Muscle layer of duodenum (tissue), 2 donors: ENCODE data around the gene PI4KB.

ENCODE experiments used
- H3K27ac ChIP-seq: one replicate; pipeline ENCODE4 v1.7.0; 2013; ENCODE audit warnings: mild to moderate bottlenecking, low read length
- H3K27me3 ChIP-seq: one replicate; pipeline ENCODE4 v1.7.0; 2013; ENCODE audit warnings: low read depth, mild to moderate bottlenecking, control low read depth, low read length
- H3K36me3 ChIP-seq, 2 donors: one replicate each; pipeline ENCODE4 v1.7.0; 2013; ENCODE audit warnings: low read length in 2 of 2, control low read depth in 1 of 2, mild to moderate bottlenecking in 1 of 2; ENCODE audit not compliant: insufficient read depth in 2 of 2, control insufficient read depth in 1 of 2
- H3K4me1 ChIP-seq, 2 donors: one replicate each; pipeline ENCODE4 v1.7.0; 2013; ENCODE audit warnings: low read length in 2 of 2, mild to moderate bottlenecking in 2 of 2, control low read depth in 1 of 2, moderate library complexity in 1 of 2; ENCODE audit not compliant: insufficient read depth in 2 of 2, control insufficient read depth in 1 of 2
- H3K4me3 ChIP-seq, 2 donors: one replicate each; pipeline ENCODE4 v1.7.0; 2013; ENCODE audit warnings: low read length in 2 of 2, low read depth in 1 of 2, mild to moderate bottlenecking in 1 of 2
- H3K9me3 ChIP-seq, 2 donors: one replicate each; pipeline ENCODE4 v1.7.0; 2013; ENCODE audit warnings: low read length in 2 of 2, control low read depth in 1 of 2, mild to moderate bottlenecking in 1 of 2; ENCODE audit not compliant: control insufficient read depth in 1 of 2
- donor health status: healthy.

PI4KB gene

DNA sequence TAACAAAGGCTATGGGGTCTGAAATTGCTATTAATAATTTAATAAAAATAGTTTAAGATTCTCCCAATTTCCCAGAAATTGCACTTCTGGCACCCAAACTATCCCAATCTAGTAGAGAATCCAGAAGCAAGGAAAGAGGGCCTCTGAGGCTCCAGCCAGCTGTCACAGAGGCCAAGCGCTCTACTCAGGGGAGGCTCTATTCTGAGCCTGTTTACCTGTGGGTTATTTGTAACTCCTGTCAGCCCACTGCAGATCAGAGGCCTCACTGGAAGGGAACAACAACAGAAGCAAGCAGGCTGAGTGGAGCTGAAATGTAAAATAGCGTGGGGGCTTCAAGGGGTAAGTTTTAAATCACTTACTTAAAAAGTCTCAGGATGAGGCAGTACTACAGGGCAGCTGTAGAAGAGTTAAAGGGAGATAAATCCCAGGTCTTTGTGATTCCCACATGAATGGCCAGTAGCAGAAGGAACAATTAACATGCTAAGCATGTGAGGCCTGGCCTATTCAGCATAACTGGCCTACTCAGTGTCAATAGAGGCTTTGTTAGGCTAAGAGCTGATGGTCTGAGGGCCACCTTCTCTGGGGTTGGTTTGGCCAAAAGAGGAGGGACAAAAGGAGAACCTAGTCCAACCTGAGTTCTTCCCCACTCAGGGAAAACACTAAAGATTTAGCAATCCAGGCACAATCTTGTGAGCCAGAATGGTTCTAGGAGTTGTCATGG is 32.3 kb downstream of the PI4KB start:
- Histone ChIP-seq H3K4me1 (no peaks in the 10 kb centered on the region), H3K27ac (no peak overlapping the region), H3K9me3 (no peaks in the 10 kb centered on the region), H3K36me3 (peaks cover 59 to 89% of the 10 kb centered on the region in 2 donors), H3K4me3 (no peak overlapping the region), H3K27me3 (no peaks in the 10 kb centered on the region)

DNA sequence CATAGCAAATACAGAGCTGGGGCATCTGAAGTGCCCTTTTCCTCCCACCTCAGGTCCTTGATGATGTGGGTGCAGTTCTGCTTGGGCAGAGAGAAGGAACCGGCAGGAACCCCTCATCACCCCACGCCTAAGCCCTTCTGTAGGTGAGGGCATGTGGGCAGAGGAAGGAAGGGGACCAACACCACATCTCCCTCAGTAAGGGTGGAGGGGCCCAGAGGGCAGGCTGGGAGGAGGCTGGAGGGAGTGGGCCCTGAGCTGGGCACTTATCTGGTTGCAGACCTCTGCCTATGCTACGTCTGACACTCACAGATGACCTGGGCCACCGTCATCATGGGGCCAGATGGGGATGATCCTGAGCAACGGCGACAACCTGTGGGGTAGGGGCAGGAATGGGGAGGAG is 34.1 kb downstream of the PI4KB start:
- Histone ChIP-seq H3K36me3 (peaks cover 60 to 89% of the 10 kb centered on the region in 2 donors), H3K9me3 (no peaks in the 10 kb centered on the region), H3K27ac (no peak overlapping the region), H3K27me3 (no peaks in the 10 kb centered on the region), H3K4me1 (no peaks in the 10 kb centered on the region), H3K4me3 (no peak overlapping the region)

DNA sequence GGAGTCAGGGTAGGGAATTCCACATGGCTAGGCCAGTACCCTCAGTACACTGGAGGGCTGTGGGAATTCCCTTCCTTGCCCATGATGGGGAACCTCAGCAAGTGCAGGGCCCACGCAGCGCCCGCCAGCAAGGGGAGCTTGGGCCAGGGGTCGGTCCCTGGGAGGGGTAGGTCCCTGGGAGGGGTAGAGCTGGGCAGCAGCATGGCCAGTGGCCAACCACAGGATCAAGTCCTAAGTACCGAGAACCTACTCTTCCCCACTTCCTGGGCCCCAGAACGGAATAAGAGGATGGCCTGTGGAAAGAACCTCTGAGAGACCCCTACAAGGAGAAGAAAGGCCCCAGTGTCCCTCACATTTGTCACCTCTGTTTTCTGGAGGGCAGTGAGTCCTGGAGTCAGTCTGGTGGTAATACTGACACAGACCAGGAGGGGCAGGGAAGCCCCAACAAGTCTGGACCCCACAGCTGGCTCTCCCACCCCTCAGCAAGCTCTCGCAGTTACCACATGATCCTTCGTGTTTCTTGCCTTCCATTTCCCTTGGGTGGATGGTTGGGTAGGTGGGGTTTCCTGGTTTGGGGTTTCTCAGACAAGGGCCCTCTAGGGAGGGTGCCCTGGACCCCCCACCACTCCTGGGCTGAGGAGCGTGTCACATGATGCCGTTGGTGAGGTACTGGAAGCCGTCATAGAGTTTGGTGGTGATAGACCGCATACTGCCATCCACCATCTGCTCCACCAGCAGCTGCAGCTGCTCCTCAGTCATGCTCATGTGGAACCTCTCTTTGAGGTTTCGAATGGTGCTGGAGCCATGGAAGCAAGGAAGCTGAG is 34.8 kb downstream of the PI4KB start:
- Histone ChIP-seq H3K4me1 (no peaks in the 10 kb centered on the region), H3K36me3 (peaks cover 60 to 90% of the 10 kb centered on the region in 2 donors), H3K4me3 (no peak overlapping the region), H3K9me3 (no peaks in the 10 kb centered on the region), H3K27ac (no peak overlapping the region), H3K27me3 (no peaks in the 10 kb centered on the region)

DNA sequence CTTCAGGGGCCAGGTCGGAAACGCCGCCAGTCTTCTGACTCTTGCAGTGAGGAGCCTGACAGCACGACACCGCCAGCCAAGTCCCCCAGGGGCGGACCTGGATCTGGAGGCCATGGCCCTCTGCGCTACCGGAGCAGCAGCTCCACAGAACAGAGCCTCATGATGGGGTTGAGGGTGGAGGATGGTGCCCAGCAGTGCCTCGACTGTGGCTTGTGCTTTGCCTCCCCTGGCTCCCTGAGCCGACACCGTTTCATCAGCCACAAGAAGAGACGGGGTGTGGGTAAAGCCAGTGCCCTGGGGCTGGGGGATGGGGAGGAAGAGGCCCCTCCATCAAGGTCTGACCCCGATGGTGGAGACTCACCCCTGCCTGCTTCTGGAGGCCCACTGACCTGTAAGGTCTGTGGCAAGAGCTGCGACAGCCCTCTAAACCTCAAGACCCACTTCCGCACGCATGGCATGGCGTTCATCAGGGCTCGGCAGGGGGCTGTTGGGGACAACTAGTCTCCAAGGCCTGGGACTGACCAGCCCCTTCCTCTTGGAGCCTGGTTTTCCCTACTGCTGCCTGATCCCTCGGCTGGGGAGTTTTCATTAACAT is 36.4 kb downstream of the PI4KB start:
- Histone ChIP-seq H3K27me3 (no peaks in the 10 kb centered on the region), H3K4me3 (no peak overlapping the region), H3K27ac (no peak overlapping the region), H3K9me3 (no peaks in the 10 kb centered on the region), H3K4me1 (no peaks in the 10 kb centered on the region), H3K36me3 (peaks cover 68 to 92% of the 10 kb centered on the region in 2 donors)

- Histone ChIP-seq H3K4me3 (no peak overlapping the region), H3K27me3 (no peaks in the 10 kb centered on the region), H3K36me3 (peaks cover 61 to 85% of the 10 kb centered on the region in 2 donors), H3K9me3 (no peaks in the 10 kb centered on the region), H3K4me1 (no peaks in the 10 kb centered on the region), H3K27ac (no peak overlapping the region)
These were observed 37.1 kb downstream of the PI4KB start for GRCh38 chr1:151289991-151290708.

- H3K4me3 ChIP-seq = no peak overlapping the region
- no peaks in the 10 kb centered on the region for H3K9me3 ChIP-seq
- H3K27ac ChIP-seq = no peak overlapping the region
- H3K27me3 ChIP-seq = no peaks in the 10 kb centered on the region
- H3K4me1 ChIP-seq = peaks cover 0 to 4% of the 10 kb centered on the region in 2 donors
- peaks cover 54 to 77% of the 10 kb centered on the region in 2 donors for H3K36me3 ChIP-seq
These were observed 37.9 kb downstream of the PI4KB start for GRCh38 chr1:151289080-151289935.

- Histone ChIP-seq H3K27ac (no peak overlapping the region), H3K27me3 (no peaks in the 10 kb centered on the region), H3K4me1 (peaks cover 5 to 12% of the 10 kb centered on the region in 2 donors), H3K36me3 (peaks cover 46 to 69% of the 10 kb centered on the region in 2 donors), H3K9me3 (no peaks in the 10 kb centered on the region), H3K4me3 (no peak overlapping the region)
These were observed 38.7 kb downstream of the PI4KB start for GRCh38 chr1:151288502-151288901.

DNA sequence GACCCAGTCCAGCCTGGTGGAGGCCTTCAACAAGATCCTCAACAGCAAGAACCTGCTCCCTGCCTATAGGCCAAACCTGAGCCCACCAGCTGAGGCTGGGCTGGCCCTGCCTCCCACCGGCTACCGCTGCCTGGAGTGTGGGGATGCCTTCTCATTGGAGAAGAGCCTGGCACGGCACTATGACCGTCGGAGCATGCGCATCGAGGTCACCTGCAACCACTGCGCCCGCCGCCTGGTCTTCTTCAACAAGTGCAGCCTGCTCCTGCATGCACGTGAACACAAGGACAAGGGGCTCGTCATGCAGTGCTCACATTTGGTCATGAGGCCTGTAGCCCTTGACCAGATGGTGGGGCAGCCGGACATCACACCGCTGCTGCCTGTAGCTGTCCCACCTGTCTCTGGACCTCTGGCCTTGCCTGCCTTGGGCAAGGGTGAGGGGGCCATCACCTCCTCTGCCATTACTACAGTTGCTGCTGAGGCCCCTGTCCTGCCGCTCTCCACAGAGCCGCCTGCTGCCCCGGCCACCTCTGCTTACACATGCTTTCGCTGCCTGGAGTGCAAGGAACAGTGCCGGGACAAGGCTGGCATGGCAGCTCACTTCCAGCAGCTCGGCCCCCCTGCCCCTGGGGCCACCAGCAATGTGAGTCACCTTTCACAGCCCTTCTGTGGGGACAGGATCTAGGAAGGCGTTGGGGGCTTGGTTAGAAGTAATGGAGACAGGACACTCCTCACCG is 39.3 kb downstream of the PI4KB start:
- Histone ChIP-seq H3K9me3 (no peaks in the 10 kb centered on the region), H3K4me1 (peaks cover 6 to 16% of the 10 kb centered on the region in 2 donors), H3K36me3 (peaks cover 43 to 63% of the 10 kb centered on the region in 2 donors), H3K27me3 (no peaks in the 10 kb centered on the region), H3K4me3 (no peak overlapping the region), H3K27ac (no peak overlapping the region)

DNA sequence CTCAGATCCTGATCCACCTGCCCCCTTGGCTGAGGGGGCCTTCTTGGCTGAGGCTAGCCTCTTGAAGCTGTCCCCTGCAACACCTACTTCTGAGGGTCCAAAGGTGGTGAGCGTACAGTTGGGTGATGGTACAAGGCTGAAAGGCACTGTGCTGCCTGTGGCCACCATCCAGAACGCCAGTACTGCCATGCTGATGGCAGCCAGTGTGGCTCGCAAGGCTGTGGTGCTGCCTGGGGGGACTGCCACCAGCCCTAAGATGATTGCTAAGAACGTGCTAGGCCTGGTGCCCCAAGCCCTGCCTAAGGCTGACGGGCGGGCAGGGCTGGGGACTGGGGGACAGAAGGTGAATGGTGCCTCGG is 39.9 kb downstream of the PI4KB start:
- no peak overlapping the region for H3K4me3 ChIP-seq
- no peak overlapping the region for H3K27ac ChIP-seq
- H3K27me3 ChIP-seq = no peaks in the 10 kb centered on the region
- H3K4me1 ChIP-seq = peaks cover 6 to 16% of the 10 kb centered on the region in 2 donors
- peaks cover 37 to 57% of the 10 kb centered on the region in 2 donors for H3K36me3 ChIP-seq
- no peaks in the 10 kb centered on the region for H3K9me3 ChIP-seq
